Stimulated activated CD4-positive, alpha-beta T cell treated with anti-CD3 and anti-CD28 coated beads, Interleukin-12 subunit alpha, Interleukin-12 subunit beta, amount 100 ng/mL, for 48 hours (primary cell): ENCODE results near the gene ARL9.
A peak's percentile ranks its signal among the peaks of the same experiment; 100 is the strongest.

ENCODE experiments used
- DNase-seq, 3 donors: peaks; one replicate each; pipeline ENCODE4 v3.0.0-alpha.2; 2020; ENCODE audit warnings: low read depth in 2 of 3, low spot score in 1 of 3

The ARL9 gene

GRCh38 chr4:56531149-56531770 is 25.7 kb downstream of the ARL9 start:
- DNase-seq, result no peak

DNA sequence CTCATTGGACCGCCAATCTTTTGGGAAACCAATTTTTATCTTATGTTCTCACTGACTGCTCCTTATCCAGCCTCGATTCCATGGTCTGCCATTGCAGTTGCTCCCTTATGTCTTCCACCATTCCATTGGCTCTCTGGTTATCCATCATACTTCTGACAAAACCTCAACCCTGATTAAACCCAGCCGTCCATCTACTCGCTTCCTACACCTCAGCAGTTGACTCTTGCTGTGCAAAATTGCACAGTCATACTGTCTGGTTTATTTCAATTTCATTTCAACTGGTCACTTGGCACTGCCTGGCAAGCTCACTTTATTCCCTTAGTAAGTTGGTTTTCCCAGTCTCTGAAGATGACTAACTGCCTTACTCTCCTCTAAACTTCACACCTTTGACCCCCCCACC is 26.2 kb downstream of the ARL9 start:
- no peak for DNase-seq

DNA sequence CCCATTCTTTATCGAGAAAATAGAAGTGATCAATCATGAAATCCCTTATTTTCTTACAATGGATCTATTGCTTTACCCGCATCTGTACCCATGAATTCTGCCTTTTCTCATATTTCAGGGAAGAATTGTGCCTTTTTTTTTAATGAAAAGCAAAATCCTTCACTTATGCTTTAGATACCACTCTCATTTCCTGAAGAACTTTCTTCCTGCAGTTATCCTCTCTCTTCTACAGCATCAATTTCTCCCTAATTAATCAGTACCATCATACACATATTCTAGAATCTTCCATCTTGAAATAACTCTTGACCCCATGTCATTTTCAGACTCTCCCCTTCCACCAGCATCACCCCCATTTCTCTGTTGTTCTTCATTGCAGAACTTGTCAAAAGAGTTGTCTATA is 26.6 kb downstream of the ARL9 start:
- DNase-seq, result no peak

DNA sequence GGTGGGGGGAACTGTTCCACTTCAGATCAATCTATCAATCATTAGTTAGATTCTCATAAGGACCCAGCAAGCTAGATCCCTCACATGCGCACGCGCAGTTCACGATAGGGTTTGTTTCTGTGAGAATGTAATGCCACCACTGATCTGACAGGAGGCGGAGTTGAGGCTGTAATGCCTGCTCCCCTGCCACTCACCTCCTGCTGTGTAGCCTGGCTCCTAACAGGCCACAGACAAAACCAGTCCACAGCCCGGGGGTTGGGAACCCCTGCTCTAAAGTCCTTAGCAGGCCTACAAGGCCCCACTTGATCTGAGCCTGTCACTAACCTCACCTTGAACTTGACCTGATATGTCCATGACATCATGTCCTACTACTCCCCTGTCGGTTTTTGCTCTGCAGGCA is 30.3 kb downstream of the ARL9 start:
- DNase-seq, result no peak

DNA sequence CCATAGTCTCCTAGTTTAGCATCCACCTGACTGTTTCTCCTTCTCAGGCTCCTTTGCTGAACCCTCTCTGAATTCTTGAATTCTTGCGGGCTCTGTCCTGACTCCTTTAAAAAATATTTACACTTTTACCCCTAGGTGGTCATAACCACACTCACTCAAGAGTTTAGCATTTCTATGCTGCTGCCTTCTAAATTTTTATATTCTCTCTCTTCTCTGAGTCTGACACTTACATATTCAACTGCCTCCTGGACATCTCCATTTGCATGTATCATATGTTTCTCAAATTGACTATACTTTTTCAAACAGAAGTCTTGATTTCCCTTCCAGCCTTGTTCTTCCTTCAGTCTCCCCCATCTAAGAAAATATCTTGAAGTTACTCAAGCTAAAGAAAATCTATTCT is 31.6 kb downstream of the ARL9 start:
- DNase-seq, result no peak

- DNase-seq, result no peak
Observed at GRCh38 chr4:56540826-56541225, 35.2 kb downstream of the ARL9 start.

GRCh38 chr4:56544573-56545131 is 39.1 kb downstream of the ARL9 start:
- DNase-seq, result peak; percentile 70 to 90 (median 82)

- no peak for DNase-seq
Observed at GRCh38 chr4:56550642-56551041, 45.1 kb downstream of the ARL9 start.

DNA sequence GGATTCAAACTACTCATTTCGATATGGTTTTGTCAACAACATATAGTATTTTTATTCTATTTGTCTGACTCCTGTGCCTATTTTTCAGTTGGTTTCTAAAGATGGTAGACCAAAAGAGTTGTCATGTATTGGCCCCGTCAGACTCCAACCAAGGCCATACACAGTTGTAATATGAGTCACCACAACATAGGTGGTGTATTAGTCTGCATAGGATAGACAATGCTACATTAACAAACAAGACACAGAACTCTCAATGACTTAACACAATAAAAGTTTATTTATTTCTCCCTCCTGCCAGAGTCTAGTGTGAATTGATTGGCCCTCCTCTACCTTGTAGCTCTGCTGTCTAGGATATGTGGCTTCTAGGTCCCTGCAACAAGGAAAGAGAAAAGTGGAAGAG is 45.9 kb downstream of the ARL9 start:
- DNase-seq, result no peak

GRCh38 chr4:56552273-56552672 is 46.7 kb downstream of the ARL9 start:
- DNase-seq, result no peak

DNA sequence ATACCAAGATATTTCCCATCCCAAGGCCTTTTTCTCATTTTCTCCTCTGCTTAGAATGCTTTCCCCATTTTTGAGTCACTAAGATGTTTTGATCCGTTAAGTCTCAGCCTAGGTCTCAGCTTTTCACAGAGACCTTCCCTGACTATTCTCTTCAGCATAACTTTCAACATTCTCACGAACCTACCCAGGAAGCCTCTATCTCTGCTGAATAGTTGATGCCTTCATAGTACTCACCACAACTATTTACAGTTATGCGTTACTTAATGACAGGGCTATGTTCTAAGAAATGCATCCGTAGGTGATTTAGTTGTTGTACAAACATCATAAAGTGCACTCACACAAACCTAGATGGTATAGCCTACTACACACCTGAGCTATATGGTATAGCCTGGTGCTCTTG is 64.5 kb downstream of the ARL9 start:
- no peak for DNase-seq
